ENCODE results near the gene SESN3.

DNA sequence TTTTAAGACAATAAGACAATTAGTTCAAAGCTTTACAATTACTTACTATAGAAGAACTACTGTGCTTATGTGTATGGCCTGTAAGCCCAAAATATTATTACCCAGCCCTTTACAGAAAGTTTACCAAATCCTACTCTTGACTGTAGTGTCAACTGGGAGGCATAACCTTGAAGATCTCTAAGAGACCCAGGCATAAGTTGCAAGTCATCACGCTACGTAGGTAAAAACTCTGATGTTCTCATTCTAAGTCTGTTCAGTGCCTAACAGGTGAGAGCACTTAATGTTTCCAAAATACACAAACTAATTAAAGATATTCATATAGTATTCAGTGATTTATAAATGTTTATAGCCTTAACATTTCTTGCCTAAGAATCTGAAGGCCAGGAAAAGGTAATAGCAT lies 12.9 kb downstream of the SESN3 start:
- no peak for TF ChIP-seq MXI1 (conservative IDR thresholded peaks at IDR 0.05; ENCODE audit: poor library complexity, severe bottlenecking)
- TF ChIP-seq SMC3 (conservative IDR thresholded peaks at IDR 0.05; ENCODE audit: poor library complexity): no peak
- TF ChIP-seq, protein P1, sequence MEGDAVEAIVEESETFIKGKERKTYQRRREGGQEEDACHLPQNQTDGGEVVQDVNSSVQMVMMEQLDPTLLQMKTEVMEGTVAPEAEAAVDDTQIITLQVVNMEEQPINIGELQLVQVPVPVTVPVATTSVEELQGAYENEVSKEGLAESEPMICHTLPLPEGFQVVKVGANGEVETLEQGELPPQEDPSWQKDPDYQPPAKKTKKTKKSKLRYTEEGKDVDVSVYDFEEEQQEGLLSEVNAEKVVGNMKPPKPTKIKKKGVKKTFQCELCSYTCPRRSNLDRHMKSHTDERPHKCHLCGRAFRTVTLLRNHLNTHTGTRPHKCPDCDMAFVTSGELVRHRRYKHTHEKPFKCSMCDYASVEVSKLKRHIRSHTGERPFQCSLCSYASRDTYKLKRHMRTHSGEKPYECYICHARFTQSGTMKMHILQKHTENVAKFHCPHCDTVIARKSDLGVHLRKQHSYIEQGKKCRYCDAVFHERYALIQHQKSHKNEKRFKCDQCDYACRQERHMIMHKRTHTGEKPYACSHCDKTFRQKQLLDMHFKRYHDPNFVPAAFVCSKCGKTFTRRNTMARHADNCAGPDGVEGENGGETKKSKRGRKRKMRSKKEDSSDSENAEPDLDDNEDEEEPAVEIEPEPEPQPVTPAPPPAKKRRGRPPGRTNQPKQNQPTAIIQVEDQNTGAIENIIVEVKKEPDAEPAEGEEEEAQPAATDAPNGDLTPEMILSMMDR (IDR thresholded peaks at IDR 0.05; ENCODE audit: poor library complexity, severe bottlenecking): no peak
- no peak for TF ChIP-seq POLR2AphosphoS5 (IDR thresholded peaks at IDR 0.05)
- no peak for TF ChIP-seq EZH2 (IDR thresholded peaks at IDR 0.05; ENCODE audit: borderline replicate concordance, insufficient read depth, low read length, poor library complexity, severe bottlenecking)
- TF ChIP-seq EP300 (conservative IDR thresholded peaks at IDR 0.05; ENCODE audit: poor library complexity, severe bottlenecking): no peak
- TF ChIP-seq, protein P2, sequence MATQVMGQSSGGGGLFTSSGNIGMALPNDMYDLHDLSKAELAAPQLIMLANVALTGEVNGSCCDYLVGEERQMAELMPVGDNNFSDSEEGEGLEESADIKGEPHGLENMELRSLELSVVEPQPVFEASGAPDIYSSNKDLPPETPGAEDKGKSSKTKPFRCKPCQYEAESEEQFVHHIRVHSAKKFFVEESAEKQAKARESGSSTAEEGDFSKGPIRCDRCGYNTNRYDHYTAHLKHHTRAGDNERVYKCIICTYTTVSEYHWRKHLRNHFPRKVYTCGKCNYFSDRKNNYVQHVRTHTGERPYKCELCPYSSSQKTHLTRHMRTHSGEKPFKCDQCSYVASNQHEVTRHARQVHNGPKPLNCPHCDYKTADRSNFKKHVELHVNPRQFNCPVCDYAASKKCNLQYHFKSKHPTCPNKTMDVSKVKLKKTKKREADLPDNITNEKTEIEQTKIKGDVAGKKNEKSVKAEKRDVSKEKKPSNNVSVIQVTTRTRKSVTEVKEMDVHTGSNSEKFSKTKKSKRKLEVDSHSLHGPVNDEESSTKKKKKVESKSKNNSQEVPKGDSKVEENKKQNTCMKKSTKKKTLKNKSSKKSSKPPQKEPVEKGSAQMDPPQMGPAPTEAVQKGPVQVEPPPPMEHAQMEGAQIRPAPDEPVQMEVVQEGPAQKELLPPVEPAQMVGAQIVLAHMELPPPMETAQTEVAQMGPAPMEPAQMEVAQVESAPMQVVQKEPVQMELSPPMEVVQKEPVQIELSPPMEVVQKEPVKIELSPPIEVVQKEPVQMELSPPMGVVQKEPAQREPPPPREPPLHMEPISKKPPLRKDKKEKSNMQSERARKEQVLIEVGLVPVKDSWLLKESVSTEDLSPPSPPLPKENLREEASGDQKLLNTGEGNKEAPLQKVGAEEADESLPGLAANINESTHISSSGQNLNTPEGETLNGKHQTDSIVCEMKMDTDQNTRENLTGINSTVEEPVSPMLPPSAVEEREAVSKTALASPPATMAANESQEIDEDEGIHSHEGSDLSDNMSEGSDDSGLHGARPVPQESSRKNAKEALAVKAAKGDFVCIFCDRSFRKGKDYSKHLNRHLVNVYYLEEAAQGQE (IDR thresholded peaks at IDR 0.05; ENCODE audit: borderline replicate concordance): no peak
- no peak for TF ChIP-seq RAD21 (conservative IDR thresholded peaks at IDR 0.05)
